ENCODE measurements around the gene CA12.

The CA12 gene

DNA sequence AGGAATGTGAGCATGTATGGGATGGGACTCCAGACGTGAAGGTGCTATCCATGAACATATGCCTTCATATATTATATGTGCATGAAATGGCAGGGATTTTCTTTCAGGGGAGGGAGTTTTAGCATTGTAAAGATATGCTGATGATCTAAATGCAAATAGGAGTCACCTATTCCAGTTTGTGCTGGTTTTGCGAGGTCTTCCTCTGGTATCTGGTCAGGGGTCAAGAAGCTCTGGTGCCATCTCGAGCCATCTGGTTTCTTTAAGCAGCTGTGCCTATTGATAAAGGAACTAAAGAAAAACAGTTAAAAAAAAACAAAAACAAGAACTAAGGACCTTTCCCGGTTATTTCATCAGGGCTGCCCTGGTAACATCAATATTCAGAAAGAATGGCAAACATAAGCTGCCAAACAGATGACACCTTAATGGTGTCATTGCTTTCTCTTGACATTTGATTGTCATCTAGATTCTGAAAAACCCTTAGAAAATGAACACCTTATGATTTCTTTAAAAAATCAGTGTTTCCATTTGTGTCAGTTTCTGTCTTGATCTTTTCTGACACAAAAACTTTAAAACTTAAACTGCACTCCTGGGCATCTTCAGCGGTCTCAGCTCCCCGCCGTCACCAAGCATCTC is 81.6 kb downstream of the CA12 start:
- Histone ChIP-seq H3K4me3 (ENCODE audit: low read depth, low read length) (no peak overlapping the region), H3K4me2 (ENCODE audit: low read length) (no peak overlapping the region), H3K79me2 (no peaks in the 10 kb centered on the region), H3K27me3 (ENCODE audit: control insufficient read depth, insufficient read depth, low read length) (no peaks in the 10 kb centered on the region), H2AFZ (no peak overlapping the region), H3K9ac (no peak overlapping the region), H3K9me3 (ENCODE audit: control insufficient read depth, low read length) (no peaks in the 10 kb centered on the region), H3K4me1 (no peaks in the 10 kb centered on the region), H3K36me3 (ENCODE audit: control insufficient read depth, insufficient read depth, low read length) (no peaks in the 10 kb centered on the region), H3K27ac (no peak overlapping the region)
- TF ChIP-seq, protein P1, sequence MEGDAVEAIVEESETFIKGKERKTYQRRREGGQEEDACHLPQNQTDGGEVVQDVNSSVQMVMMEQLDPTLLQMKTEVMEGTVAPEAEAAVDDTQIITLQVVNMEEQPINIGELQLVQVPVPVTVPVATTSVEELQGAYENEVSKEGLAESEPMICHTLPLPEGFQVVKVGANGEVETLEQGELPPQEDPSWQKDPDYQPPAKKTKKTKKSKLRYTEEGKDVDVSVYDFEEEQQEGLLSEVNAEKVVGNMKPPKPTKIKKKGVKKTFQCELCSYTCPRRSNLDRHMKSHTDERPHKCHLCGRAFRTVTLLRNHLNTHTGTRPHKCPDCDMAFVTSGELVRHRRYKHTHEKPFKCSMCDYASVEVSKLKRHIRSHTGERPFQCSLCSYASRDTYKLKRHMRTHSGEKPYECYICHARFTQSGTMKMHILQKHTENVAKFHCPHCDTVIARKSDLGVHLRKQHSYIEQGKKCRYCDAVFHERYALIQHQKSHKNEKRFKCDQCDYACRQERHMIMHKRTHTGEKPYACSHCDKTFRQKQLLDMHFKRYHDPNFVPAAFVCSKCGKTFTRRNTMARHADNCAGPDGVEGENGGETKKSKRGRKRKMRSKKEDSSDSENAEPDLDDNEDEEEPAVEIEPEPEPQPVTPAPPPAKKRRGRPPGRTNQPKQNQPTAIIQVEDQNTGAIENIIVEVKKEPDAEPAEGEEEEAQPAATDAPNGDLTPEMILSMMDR (IDR thresholded peaks at IDR 0.05), result no peak

DNA sequence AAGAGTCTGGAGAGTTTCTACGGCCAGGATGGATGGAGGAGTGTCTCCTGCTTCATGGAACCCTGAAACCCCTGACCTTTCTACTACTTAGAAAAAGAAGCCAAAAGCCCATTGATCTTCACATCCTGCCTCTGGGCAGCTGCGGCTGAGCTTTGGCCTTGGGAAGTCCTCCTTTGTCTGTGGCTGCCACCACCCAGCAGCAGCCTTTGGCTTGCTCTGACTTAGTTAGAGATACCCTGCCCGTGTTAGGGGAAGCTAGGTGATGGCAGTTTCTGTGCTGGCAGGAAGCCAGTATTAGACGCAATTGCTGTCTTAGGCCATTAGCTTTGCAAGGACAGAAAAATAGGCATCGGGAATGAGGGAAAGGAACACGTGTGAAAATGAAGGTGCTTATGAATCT is 85.5 kb downstream of the CA12 start:
- Histone ChIP-seq H3K27ac (no peak overlapping the region), H3K36me3 (ENCODE audit: control insufficient read depth, insufficient read depth, low read length) (no peaks in the 10 kb centered on the region)
- TF ChIP-seq, protein P1 (IDR thresholded peaks at IDR 0.05), result no peak

DNA sequence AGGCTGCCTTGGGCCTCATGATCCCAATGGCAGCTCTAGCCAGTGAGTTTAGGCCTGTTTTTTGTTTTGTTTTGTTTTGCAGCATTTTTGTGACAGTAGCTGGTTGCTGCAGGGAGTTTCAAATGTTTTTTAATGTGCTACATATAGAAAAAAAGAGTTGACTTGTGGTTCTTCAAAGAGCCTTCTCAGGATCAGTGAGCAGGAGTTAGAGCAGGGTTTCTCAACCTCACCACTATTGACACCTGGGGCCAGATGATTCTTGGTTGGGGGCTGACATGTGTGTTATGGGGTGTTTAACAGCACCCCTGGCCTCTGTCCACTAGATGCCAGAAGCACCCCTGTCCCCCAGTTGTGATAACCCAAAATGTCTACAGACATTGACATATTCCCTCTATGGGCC is 86.3 kb downstream of the CA12 start:
- no peak overlapping the region for H3K4me2 ChIP-seq (ENCODE audit: low read length)
- no peaks in the 10 kb centered on the region for H3K79me2 ChIP-seq
- H3K4me3 ChIP-seq (ENCODE audit: low read depth, low read length), result no peak overlapping the region
- H3K9ac ChIP-seq, result no peak overlapping the region
- TF ChIP-seq, protein P1 (IDR thresholded peaks at IDR 0.05), result no peak
- no peak overlapping the region for H2AFZ ChIP-seq
- no peaks in the 10 kb centered on the region for H3K4me1 ChIP-seq
- no peaks in the 10 kb centered on the region for H3K9me3 ChIP-seq (ENCODE audit: control insufficient read depth, low read length)
- no peaks in the 10 kb centered on the region for H3K36me3 ChIP-seq (ENCODE audit: control insufficient read depth, insufficient read depth, low read length)
- no peaks in the 10 kb centered on the region for H3K27me3 ChIP-seq (ENCODE audit: control insufficient read depth, insufficient read depth, low read length)
- H3K27ac ChIP-seq, result no peak overlapping the region

More for the DNA sequence above, 85.5 kb downstream of the CA12 start:
- Histone ChIP-seq H3K9ac (no peak overlapping the region), H3K4me2 (ENCODE audit: low read length) (no peak overlapping the region), H3K79me2 (no peaks in the 10 kb centered on the region), H2AFZ (no peak overlapping the region), H3K9me3 (ENCODE audit: control insufficient read depth, low read length) (no peaks in the 10 kb centered on the region), H3K4me3 (ENCODE audit: low read depth, low read length) (no peak overlapping the region), H3K4me1 (no peaks in the 10 kb centered on the region), H3K27me3 (ENCODE audit: control insufficient read depth, insufficient read depth, low read length) (no peaks in the 10 kb centered on the region)

DNA sequence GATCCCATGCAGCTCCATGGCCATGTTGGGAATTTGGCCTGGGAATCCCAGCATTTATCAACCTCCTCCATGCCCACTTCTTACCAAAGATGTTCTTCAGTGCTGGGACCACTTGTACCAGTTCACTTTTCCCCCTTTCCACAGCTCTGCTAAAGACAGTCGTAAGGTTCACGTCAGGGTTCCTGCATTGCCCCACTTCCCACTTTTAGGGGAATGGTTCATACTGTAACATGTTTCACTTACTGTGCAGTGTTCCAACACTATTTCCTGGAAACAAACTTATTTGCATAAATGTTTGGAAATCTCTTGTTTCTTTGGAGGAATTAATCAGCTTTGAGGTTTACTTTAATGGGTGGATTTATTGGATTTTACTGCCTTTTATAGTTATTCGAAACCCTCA is 87.3 kb downstream of the CA12 start:
- Histone ChIP-seq H3K27me3 (ENCODE audit: control insufficient read depth, insufficient read depth, low read length) (no peaks in the 10 kb centered on the region), H3K27ac (no peak overlapping the region), H3K4me2 (ENCODE audit: low read length) (no peak overlapping the region), H3K9ac (no peak overlapping the region), H2AFZ (no peak overlapping the region), H3K36me3 (ENCODE audit: control insufficient read depth, insufficient read depth, low read length) (no peaks in the 10 kb centered on the region), H3K4me3 (ENCODE audit: low read depth, low read length) (no peak overlapping the region), H3K79me2 (no peaks in the 10 kb centered on the region), H3K9me3 (ENCODE audit: control insufficient read depth, low read length) (no peaks in the 10 kb centered on the region), H3K4me1 (no peaks in the 10 kb centered on the region)
- TF ChIP-seq, protein P1 (IDR thresholded peaks at IDR 0.05), result no peak

DNA sequence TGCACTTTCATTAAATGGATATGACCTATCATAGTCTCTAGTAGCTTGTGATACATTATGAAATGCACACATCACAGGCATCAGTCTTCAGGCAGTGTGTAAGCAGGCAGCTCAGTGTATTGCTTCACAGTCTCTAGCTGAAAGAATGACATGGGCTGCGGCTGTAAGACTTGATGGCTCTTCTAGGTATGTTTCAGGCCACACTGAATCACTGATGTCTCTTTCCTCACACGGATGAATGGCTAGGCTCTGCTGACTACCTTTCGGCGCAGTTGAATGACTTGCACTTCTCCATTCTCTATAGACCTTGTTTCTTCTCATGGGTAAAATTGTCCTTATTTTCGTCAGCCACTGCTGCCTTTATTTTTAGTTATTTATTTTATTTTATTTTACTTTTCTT is 88.9 kb downstream of the CA12 start:
- no peaks in the 10 kb centered on the region for H3K79me2 ChIP-seq
- H2AFZ ChIP-seq, result no peak overlapping the region
- H3K36me3 ChIP-seq (ENCODE audit: control insufficient read depth, insufficient read depth, low read length), result no peaks in the 10 kb centered on the region
- no peak overlapping the region for H3K4me3 ChIP-seq (ENCODE audit: low read depth, low read length)
- H3K9ac ChIP-seq, result no peak overlapping the region
- no peak overlapping the region for H3K27ac ChIP-seq
- no peaks in the 10 kb centered on the region for H3K4me1 ChIP-seq
- no peaks in the 10 kb centered on the region for H3K27me3 ChIP-seq (ENCODE audit: control insufficient read depth, insufficient read depth, low read length)
- no peaks in the 10 kb centered on the region for H3K9me3 ChIP-seq (ENCODE audit: control insufficient read depth, low read length)
- TF ChIP-seq, protein P1 (IDR thresholded peaks at IDR 0.05), result no peak
- H3K4me2 ChIP-seq (ENCODE audit: low read length), result no peak overlapping the region
